KG1 (cell line): ENCODE results near the gene MAPK9.

Source experiments
- DNase-seq: peaks from one replicate; lab custom pipeline; 2025; lab: John Stamatoyannopoulos, UW

MAPK9 gene

DNA sequence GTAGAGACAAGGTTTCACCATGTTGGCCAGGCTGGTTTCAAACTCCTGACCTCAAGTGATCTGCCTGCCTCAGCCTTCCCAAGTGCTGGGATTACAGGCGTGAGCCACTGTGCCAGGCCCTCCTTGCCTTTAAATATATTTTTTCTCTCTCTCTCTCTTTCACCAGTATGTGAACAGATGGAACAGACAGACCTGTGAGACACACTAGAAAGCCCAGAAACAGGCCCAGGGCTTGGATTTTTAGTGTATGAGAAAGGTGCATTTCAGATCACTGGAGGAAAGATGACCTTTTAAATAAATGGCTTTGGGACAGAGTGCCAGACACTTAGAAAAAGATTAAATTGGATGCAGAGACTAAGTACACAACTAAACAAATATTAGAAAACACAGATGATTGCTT is 86.0 kb downstream of the MAPK9 start:
- no peak for DNase-seq

DNA sequence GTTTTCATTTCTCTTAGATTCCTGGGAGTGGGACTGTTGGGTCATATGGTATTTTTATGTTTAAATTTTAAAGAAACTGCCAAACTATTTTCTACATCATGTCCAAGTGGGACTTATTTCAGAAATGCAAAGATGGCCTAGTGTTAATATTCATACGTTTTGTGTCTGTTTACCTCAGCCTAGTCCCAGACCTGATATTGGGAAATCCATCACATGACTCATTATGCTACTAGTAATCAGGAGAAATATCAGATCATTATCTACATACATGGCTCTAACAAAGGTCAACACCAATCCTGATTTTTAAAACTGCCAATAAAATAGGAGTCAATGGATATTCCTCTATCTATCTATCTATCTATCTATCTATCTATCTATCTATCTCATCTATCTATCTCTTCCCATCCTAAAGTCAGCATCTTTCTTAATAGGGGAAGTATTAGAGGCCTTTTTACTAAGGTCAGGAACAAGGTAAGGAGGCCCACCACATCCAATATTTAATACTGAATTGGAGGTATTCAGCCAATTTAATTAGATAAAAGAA is 87.5 kb downstream of the MAPK9 start:
- DNase-seq: no peak

DNA sequence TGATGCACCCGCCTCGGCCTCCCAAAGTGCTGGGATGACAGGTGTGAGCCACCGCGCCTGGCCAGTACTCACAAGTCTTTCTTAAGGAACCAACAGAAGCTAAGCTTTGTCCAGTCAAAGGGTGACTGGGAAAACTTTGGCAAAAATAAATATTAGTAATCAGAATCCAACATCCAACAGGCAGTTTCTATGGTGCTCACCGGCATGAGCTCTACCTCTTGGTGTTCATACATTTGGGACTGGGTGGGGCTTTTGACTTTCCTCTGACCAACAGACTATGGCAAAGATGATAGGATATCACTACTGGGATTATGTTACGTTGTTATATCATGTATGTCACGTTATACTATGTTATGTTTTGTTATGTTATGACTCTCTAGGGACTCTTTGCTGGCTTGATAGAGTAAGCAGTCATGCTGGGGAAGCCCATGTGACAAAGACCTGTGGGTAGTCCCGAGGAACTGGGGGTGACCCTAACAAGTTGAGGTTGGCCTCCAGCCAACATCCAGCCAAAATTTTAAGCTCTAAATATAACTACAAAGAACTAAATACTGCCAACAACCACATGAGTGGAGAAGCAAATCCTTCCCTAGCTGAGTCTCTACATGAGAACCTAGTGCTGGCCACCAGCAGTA is 88.8 kb downstream of the MAPK9 start:
- no peak for DNase-seq

DNA sequence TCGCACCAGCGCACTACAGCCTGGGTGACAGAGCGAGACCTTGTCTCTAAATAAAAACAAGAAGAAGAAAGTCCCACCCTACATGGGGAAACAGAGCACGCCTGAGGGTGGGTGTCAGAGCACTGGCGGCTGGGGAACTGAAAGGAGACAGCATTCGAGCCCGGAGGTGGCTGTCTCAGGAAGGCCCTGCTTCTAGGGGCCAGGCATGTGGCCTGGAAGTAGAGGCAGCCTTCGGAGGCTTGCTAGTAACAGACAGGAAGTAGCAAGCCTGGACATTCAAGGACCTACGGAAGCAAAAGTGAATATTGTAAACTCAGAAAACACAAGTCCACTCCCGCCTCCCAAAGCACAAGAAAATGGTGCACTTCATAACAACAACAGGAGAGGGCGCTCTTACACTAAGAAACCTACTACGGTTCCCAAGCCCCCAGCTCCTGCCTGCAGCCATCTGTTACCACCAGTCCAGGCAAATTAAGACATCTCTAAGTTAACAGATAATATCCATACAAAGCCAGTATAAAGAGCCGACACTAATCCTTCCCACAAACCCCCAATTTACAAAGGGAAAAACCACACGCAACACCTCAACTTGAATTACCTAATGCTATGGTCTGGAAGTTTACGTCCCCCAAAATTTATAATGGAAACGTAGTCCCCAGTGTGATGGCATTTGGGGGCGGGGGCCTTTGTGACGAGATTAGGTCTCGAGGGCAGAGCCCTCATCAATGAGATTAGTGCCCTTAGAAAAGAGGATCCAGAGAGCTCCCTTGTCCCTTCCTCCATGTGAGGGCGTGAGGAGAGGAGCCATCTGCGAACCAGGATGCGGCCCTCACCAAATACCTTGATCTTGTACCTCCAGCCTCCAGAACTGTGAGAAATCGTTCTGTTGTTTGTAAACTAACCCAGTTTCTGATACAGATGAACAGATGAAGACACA is 90.6 kb downstream of the MAPK9 start:
- DNase-seq: no peak

DNA sequence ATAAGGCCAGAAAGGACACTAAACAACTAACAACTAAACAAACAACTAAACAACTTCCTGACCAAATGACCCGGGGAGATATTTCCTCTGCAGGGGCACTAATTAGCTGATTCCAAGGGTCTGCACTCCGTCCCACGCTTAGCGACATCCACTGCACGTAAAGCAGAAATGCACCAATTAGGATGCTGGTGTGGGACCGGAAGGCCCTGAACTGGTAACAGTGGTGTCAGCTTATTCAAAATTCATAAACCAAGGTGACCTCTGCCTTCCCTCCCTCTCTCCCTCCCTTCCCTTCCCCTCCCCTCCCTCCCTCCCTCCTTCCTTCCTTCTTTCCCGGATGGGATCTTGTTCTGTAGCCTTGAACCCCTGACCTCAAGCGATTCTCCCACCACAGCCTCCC is 92.5 kb downstream of the MAPK9 start:
- DNase-seq: no peak

DNA sequence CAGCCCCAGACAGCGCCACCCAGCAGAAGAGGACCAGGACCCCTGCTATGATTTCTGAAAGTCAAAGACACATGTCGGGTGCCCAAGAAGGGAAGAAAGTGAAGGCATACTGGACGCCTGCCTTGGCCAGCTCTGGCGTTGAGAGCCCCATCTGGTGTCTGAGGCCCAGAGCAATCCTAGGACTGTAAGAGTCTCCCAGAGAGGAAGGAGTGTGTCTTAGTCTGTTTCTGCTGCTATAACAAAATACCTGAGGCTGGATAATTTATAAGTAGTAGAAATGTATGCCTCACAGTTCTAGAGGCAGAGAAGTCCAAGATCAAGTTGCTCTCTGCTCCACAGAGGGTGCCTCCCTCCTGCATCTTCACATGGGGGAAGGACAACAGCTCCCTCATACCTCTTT is 93.7 kb downstream of the MAPK9 start:
- DNase-seq: no peak

DNA sequence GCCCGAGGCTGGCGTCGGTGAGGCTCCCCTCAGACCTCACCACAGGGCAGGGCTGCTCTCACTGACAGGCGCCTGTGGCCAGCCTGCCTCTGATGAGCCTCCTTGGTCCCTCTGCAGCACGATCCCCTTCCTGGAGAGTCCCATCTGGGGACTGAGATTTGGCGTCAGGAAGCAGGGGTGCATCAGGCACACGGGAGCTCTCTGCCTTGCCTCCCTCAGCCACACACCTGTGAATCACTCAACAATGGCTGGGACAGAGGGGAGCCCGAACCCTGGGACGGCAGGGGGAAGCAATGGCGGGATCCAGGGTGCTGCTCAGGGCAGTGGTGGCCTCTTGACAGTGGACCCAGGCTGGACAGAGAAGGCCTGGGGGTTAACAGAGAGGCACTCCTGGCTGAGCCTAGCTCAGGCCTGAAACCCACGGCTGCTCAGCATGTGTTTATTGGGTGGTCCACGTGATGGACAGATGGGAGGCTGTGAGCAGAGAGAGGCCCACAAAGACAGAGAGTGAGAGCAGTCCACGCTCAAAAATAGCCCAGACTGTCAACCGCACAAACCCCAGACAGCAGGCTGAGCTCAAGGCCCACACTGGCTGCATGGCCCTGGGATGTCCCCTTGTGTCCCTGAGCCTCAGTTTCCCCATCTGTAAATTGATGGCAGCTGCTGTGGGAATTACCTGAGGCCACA is 94.7 kb downstream of the MAPK9 start:
- DNase-seq: no peak

DNA sequence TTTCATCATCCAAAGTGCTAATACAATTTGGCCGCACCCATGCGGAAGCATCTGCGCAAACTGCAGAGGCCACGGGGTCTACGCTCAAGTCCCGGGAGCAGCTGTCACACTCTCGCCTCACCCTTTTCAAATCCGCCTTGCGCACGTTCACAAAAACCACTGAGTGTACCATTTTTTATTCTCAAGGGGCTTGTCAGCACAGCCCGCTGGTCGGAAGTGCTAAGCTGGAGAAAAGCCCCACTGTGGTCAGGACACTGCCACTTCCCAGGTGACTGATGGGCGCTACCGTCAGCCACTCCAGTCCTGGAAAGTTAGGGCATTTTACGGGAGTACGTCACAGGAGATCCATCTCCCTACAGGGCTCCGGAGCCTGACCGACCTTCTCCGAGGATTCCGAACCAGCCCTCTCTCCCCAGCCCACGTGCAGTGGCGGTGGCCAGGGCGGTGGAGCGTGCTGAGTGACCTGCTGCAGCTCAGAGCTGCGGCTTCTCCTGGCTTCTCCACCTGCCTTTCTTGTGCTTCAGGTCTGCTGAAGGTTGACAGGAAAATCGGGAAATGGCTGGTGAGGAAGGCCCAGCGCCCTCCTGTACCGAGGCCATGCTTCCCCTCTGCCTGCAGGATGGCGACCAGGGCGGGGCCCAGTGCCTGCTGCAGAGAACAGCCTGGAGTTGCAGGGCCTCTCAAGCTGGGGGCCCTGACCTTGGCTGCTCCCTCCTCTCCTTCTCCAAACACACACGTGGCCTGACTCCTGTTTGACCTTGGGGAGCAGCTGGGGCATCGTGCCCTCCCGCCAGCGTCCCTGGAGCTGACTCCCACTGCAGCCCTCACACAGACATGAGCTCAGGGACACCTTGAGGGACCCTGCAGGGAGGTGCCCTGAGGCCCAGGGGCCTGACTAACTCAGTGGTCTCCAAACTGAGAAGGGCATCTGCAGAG is 97.2 kb downstream of the MAPK9 start:
- no peak for DNase-seq

DNA sequence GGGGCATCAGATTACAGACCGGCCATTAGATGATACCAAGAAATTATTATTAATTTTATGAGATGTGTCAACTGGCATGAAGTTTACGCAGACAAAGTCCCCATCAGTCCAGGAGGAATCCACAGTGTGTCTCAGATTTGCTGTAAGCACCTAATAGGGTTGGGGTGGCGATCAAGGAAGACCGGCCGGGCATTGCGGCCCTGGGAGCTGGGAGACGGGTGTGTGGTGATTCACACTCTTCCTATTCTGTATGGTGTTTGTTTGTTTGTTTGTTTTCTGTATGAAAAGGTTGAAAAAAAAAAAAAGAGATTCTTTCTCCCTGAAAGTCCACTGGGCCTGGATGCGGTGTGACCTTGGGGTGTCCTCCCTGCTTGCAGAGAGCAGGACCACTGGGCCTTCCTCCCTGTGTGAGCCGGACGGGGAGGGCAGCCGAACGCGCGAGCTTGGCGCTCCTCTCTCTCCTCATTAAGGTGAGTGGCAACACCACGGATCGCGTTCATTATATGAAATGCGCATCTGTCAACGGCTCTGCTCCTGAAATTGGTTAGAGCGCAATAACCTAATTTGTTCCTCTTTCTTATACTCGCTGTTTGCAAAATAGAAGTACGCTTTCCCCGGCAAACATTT is 98.0 kb downstream of the MAPK9 start:
- DNase-seq: no peak

DNA sequence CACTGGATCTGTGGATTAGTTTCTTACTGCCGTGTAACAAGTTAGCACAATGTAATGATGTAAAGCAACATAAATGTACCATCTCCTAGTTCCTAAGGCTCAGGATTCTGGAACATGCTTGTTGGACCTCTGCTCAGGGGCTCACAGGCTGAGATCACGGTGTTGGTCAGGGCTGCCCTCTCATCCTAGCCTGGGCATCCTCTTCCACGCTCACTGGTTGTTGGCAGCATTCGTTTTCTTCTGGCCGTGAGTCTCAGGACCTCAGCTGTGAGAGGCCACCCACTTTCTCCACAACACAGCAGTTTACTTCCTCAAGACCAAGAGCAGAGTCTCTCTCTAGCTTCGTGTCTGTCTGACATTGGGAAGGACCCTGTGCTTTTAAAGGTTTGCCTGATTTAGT is 100.2 kb downstream of the MAPK9 start:
- DNase-seq: no peak

DNA sequence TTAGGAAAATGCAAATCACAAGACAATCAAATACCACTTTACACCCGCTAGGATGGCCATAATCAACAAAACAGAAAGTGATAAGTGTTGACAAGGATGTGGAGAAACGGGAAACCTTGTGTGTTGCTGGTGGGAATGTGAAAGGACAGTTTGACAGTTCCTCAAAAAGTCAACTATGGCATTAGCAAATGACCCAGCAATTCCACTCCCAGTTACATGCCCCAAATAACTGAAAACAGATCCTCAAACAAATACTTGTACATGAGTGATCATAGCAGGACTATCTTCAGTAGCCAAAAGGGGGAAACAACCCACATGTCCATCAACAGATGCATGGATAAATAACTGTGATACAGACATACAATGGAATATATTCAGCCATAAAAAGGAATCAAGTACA is 104.1 kb downstream of the MAPK9 start:
- no peak for DNase-seq
